COR-L47 (cell line): ENCODE data around the gene LFNG.
A peak's percentile ranks its signal among the peaks of the same experiment; 100 is the strongest.

Experiments
- DNase-seq: peaks from one replicate; lab custom pipeline; 2025; lab: John Stamatoyannopoulos, UW

Gene LFNG

GRCh38 chr7:2519119-2519930, at the start of gene LFNG:
Gene LFNG (plus strand): TSS chr7:2519774. CDS start chr7:2519862, 88 bp downstream.
- peak; percentile 91 for DNase-seq

- DNase-seq: no peak
These were observed 49.2 kb upstream of the LFNG start for GRCh38 chr7:2470204-2471021.

GRCh38 chr7:2471022-2471329, 48.6 kb upstream of the LFNG start:
- DNase-seq: no peak

- peak; percentile 75 for DNase-seq
These were observed 48.2 kb upstream of the LFNG start for GRCh38 chr7:2471396-2471795.

GRCh38 chr7:2472739-2473138, 46.8 kb upstream of the LFNG start:
- no peak for DNase-seq

GRCh38 chr7:2473496-2474180, 45.9 kb upstream of the LFNG start:
- no peak for DNase-seq

GRCh38 chr7:2474224-2474623, 45.4 kb upstream of the LFNG start:
- no peak for DNase-seq

- no peak for DNase-seq
These were observed 44.5 kb upstream of the LFNG start for GRCh38 chr7:2474813-2475677.

- DNase-seq: no peak
These were observed 43.9 kb upstream of the LFNG start for GRCh38 chr7:2475678-2476015.

- DNase-seq: no peak
These were observed 43.3 kb upstream of the LFNG start, which contains the start of gene GRIFIN for GRCh38 chr7:2476298-2476697. Gene GRIFIN (minus strand): TSS chr7:2476398. CDS start chr7:2476383, 15 bp downstream.

GRCh38 chr7:2476776-2477446, 42.7 kb upstream of the LFNG start:
- no peak for DNase-seq

- no peak for DNase-seq
These were observed 41.9 kb upstream of the LFNG start for GRCh38 chr7:2477447-2478398.

GRCh38 chr7:2478399-2478785, 41.2 kb upstream of the LFNG start:
- DNase-seq: no peak

- no peak for DNase-seq
These were observed 40.8 kb upstream of the LFNG start for GRCh38 chr7:2478800-2479199.

GRCh38 chr7:2479276-2480069, 40.1 kb upstream of the LFNG start:
- no peak for DNase-seq

- DNase-seq: no peak
These were observed 39.5 kb upstream of the LFNG start for GRCh38 chr7:2480070-2480408.

GRCh38 chr7:2481195-2481594, 38.4 kb upstream of the LFNG start:
- no peak for DNase-seq

- DNase-seq: no peak
These were observed 36.7 kb upstream of the LFNG start for GRCh38 chr7:2482725-2483451.

GRCh38 chr7:2483494-2483893, 36.1 kb upstream of the LFNG start:
- no peak for DNase-seq
